B cell (primary cell): ENCODE results near the gene SMTN. TPM values are rescaled to one million over a fixed set of nuclear protein-coding genes. Genes with fewer than 3 reads are reported as not detected.

ENCODE experiments used
- ATAC-seq: fragments of 200-7000 bp; cut with Tn5 transposase; one replicate; pipeline ENCODE4 v1.10.0; 2021; ENCODE audit warnings: low read depth, mild to moderate bottlenecking, moderate number of reproducible peaks, moderate library complexity
- CTCF ChIA-PET: fragments of 350-600 bp; sonication (Branson Sonifier 250); formaldehyde crosslinking; loops from one replicate; lab custom pipeline; 2021; ENCODE audit warnings: antibody characterized with exemption, inconsistent platforms; lab: Charles Lee
- POLR2A ChIA-PET: fragments of 350-600 bp; sonication (Branson Sonifier 250); formaldehyde crosslinking; loops from one replicate; lab custom pipeline; 2021; ENCODE audit warnings: antibody characterized with exemption; lab: Charles Lee
- DNase-seq: peaks from one replicate; pipeline ENCODE4 v3.0.0; 2013
- H2AFZ ChIP-seq: 2 replicates; pipeline ENCODE4 v1.6.1; 2012; ENCODE audit warnings: mild to moderate bottlenecking, low read depth, low read length; ENCODE audit not compliant: insufficient read depth, poor library complexity, severe bottlenecking
- H3K27ac ChIP-seq, 2 donors: 1 replicate in 1 of 2; 2 replicates in 1 of 2; pipeline ENCODE4 v1.5.1; 2012 to 2013; ENCODE audit warnings: low read length in 2 of 2, mild to moderate bottlenecking in 2 of 2, moderate library complexity in 1 of 2
- H3K27me3 ChIP-seq, 4 experiments: fragments of 200-600 bp in 1 of 4; sonication (generic) in 1 of 4; replicated peaks in 1 of 4; 1 replicate in 2 of 4; 2 replicates in 2 of 4; pipeline versions ENCODE4 v1.6.1 to v1.7.0; 2013 to 2016; ENCODE audit warnings: low read length in 3 of 4, mild to moderate bottlenecking in 2 of 4, mixed read lengths in 1 of 4, moderate library complexity in 1 of 4; ENCODE audit not compliant: insufficient read depth in 4 of 4, control insufficient read depth in 3 of 4; ENCODE audit errors: control extremely low read depth in 1 of 4
- H3K36me3 ChIP-seq, 2 experiments: replicated peaks in 1 of 2; 1 replicate in 1 of 2; 2 replicates in 1 of 2; pipeline versions ENCODE4 v1.6.1 to v1.7.1; 2013; ENCODE audit warnings: low read length in 1 of 2; ENCODE audit not compliant: insufficient read depth in 2 of 2, control insufficient read depth in 1 of 2; ENCODE audit errors: control extremely low read depth in 1 of 2, extremely low read depth in 1 of 2
- H3K4me1 ChIP-seq, 2 donors: fragments of 200-600 bp in 1 of 2; sonication (generic) in 1 of 2; 1 replicate in 1 of 2; 2 replicates in 1 of 2; pipeline versions ENCODE4 v1.5.1 to v1.6.1; 2013 to 2017; ENCODE audit warnings: low read length in 2 of 2; ENCODE audit not compliant: control insufficient read depth in 2 of 2, insufficient read depth in 2 of 2
- H3K4me2 ChIP-seq: replicated peaks from 2 replicates; pipeline ENCODE3; 2012; ENCODE audit warnings: mild to moderate bottlenecking, low read depth, low read length; ENCODE audit not compliant: poor library complexity, severe bottlenecking
- H3K4me3 ChIP-seq, 5 experiments: fragments of 200-600 bp in 1 of 5; sonication (generic) in 1 of 5; 1 replicate in 3 of 5; 2 replicates in 2 of 5; pipeline versions ENCODE4 v1.5.1 to v1.7.0; 2011 to 2016; ENCODE audit warnings: low read length in 4 of 5, mild to moderate bottlenecking in 4 of 5, low read depth in 2 of 5, control low read depth in 1 of 5, moderate library complexity in 1 of 5; ENCODE audit not compliant: insufficient read depth in 1 of 5; ENCODE audit errors: control extremely low read depth in 1 of 5, extremely low read depth in 1 of 5
- H3K79me2 ChIP-seq: fragments of 200-600 bp; sonication (generic); one replicate; pipeline ENCODE4 v1.6.0; 2016; ENCODE audit warnings: low read length; ENCODE audit not compliant: control insufficient read depth, insufficient read depth
- H3K9ac ChIP-seq: fragments of 200-600 bp; sonication (generic); 2 replicates; pipeline ENCODE4 v1.6.1; 2017; ENCODE audit warnings: mild to moderate bottlenecking, low read length, moderate library complexity
- H3K9me3 ChIP-seq, 3 donors: one replicate each; pipeline versions ENCODE4 v1.6.1 to v1.7.1; 2013; ENCODE audit warnings: low read length in 2 of 3; ENCODE audit not compliant: control insufficient read depth in 2 of 3, insufficient read depth in 1 of 3; ENCODE audit errors: control extremely low read depth in 1 of 3
- H4K20me1 ChIP-seq: 2 replicates; pipeline ENCODE4 v1.6.0; 2012; ENCODE audit warnings: mild to moderate bottlenecking, low read length; ENCODE audit not compliant: insufficient read depth, control insufficient read depth, poor library complexity, severe bottlenecking
- H3K27ac Mint-ChIP-seq: one replicate; pipeline ENCODE4 v1.8.0; 2021; ENCODE audit warnings: mixed read lengths
- H3K27me3 Mint-ChIP-seq: one replicate; pipeline ENCODE4 v1.8.0; 2021; ENCODE audit warnings: mixed read lengths
- H3K4me1 Mint-ChIP-seq: one replicate; pipeline ENCODE4 v1.8.0; 2021; ENCODE audit warnings: mixed read lengths
- H3K4me3 Mint-ChIP-seq: one replicate; pipeline ENCODE4 v1.8.0; 2021; ENCODE audit warnings: mixed read lengths
- H3K9me3 Mint-ChIP-seq: one replicate; pipeline ENCODE4 v1.8.0; 2022; ENCODE audit warnings: mixed read lengths; ENCODE audit not compliant: insufficient read depth
- CTCF ChIP-seq: fragments of 200-600 bp; IDR thresholded peaks from one replicate; pipeline ENCODE4 v1.8.0; 2022; ENCODE audit warnings: antibody characterized with exemption, mild to moderate bottlenecking
- EZH2 ChIP-seq: IDR thresholded peaks from 2 replicates; pipeline ENCODE4 v1.6.1; 2012; ENCODE audit warnings: borderline replicate concordance, low read depth, mild to moderate bottlenecking, moderate library complexity, low read length; ENCODE audit not compliant: insufficient read depth, poor library complexity, severe bottlenecking
- WGBS: methylation state at CpG from one replicate; pipeline ENCODE4 v1.1.5; 2013; ENCODE audit warnings: missing lambda C conversion rate; ENCODE audit not compliant: insufficient coverage; 5-methylcytosine and 5-hydroxymethylcytosine counted together
- intact Hi-C: fragments of 100-400 bp; cut with micrococcal nuclease; formaldehyde crosslinking; loops from one replicate; pipeline ENCODE4 v1.10.0; 2022
- polyA plus RNA-seq: library from polyadenylated mRNA; depleted of rRNA; stranded (reverse); fragments of >200 nt; gene quantifications from 2 replicates; pipeline ENCODE4 v1.2.3, GENCODE V29; 2012
- total RNA-seq, 2 donors: library from RNA; stranded (reverse); fragments of 120-200 nt in 1 of 2; gene quantifications; 1 replicate in 1 of 2; 2 replicates in 1 of 2; pipeline versions ENCODE4 v1.2.3 to v1.2.4, GENCODE V29; 2013 to 2022

SMTN gene
- total and polyA plus RNA-seq, 2 donors (not counting 1 experiment from before 2014, with no cell fraction given), result 4.0 to 7.0 TPM

DNA sequence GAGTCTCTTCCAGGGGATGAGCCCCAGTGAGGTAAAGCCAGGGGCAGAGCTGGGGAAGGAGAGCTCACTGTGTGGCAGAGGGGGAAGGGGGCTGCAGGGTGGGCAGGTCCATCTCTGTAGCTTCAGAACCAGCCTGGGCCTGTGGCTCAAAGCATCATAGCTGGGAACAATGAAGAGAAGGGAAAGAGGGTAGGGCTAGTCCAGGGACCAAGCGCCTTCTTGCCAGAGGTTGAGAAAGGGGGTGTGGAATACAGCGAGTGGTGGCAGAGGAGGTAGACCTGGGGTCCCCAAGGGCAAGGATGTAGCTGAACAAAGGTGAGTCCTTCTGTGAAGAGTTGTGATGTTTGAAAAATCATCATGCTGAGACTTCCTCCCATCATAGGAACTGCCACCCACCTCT, 60.4 kb downstream of the SMTN start:
- Histone ChIP-seq H3K79me2 (no peaks in the 10 kb centered on the region), H3K9ac (no peak overlapping the region), H3K27me3 (peaks cover 0 to 10% (median 0%) of the 10 kb centered on the region in 4 experiments), H3K9me3 (peaks cover 0 to 6% (median 1%) of the 10 kb centered on the region in 3 donors), H3K4me1 (no peaks in the 10 kb centered on the region), H4K20me1 (no peaks in the 10 kb centered on the region), H2AFZ (no peak overlapping the region), H3K27ac (no peak overlapping the region), H3K4me2 (no peak overlapping the region), H3K4me3 (no peak overlapping the region), H3K36me3 (no peaks in the 10 kb centered on the region)
- H3K27ac Mint-ChIP-seq, result no peak overlapping the region
- DNase-seq (no peak), ATAC-seq (no peak)
- H3K27me3 Mint-ChIP-seq, result peaks cover 9% of the 10 kb centered on the region
- no peaks in the 10 kb centered on the region for H3K9me3 Mint-ChIP-seq
- CTCF ChIA-PET, result no interaction called here
- POLR2A ChIA-PET, result no interaction called here
- H3K4me1 Mint-ChIP-seq, result no peaks in the 10 kb centered on the region
- intact Hi-C loops, result no loop called here
- 100% methylated on average over 1 of the region's 2 CpGs for WGBS
- no peak for TF ChIP-seq EZH2
- H3K4me3 Mint-ChIP-seq, result no peak overlapping the region

DNA sequence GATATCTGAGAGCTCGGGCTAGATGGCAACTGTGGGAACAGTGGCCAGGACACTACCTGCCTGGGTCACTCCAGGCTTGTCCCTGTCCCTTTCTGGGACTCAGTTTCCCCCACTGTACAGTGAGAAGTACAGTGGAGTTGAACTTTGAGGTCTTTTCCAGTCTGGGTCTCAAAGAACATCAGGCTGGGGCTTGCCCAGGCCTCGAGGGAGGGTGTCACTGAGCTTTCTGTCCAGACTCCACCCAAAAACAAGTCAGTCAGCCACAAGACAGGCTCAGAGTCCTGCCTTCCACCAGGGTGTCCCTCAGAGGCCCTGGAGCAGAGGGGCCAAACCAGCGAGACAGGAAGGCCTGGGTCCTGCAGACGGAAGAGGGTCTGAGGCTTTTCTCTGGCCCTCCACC, 61.2 kb downstream of the SMTN start:
- H3K9ac ChIP-seq, result no peak overlapping the region
- POLR2A ChIA-PET, result no interaction called here
- no peaks in the 10 kb centered on the region for H3K79me2 ChIP-seq
- Mint-ChIP-seq H3K27me3 (peaks cover 9% of the 10 kb centered on the region), H3K4me1 (no peaks in the 10 kb centered on the region), H3K4me3 (no peak overlapping the region), H3K9me3 (no peaks in the 10 kb centered on the region), H3K27ac (no peak overlapping the region)
- peaks cover 1 to 7% (median 3%) of the 10 kb centered on the region in 3 donors for H3K9me3 ChIP-seq
- DNase-seq (no peak), ATAC-seq (no peak)
- H4K20me1 ChIP-seq, result no peaks in the 10 kb centered on the region
- H2AFZ ChIP-seq, result no peak overlapping the region
- H3K4me3 ChIP-seq, result no peak overlapping the region
- no peak overlapping the region for H3K27ac ChIP-seq
- WGBS, result 79% methylated on average over 3 of the region's 4 CpGs
- no peak for TF ChIP-seq CTCF
- TF ChIP-seq EZH2, result no peak
- CTCF ChIA-PET, result no interaction called here
- H3K36me3 ChIP-seq, result no peaks in the 10 kb centered on the region
- H3K4me2 ChIP-seq, result no peak overlapping the region
- no peaks in the 10 kb centered on the region for H3K4me1 ChIP-seq
- intact Hi-C loops, result no loop called here
- peaks cover 0 to 10% (median 0%) of the 10 kb centered on the region in 4 experiments for H3K27me3 ChIP-seq
